Endothelial cell of umbilical vein (primary cell): ENCODE data around the gene VSX1. TPM values are rescaled to one million over a fixed set of nuclear protein-coding genes. Genes with fewer than 3 reads are reported as not detected.

Experiments
- BruUV-seq: library from RNA; stranded (reverse); fragments of 400-500 nt; replicated peaks from 2 replicates; lab custom pipeline; 2021; lab: Mats Ljungman, UMichigan
- CTCF ChIA-PET: fragments of 300-600, 350-600 bp; sonication (Branson Sonifier 250); formaldehyde crosslinking; loops from one replicate; lab custom pipeline; 2021; ENCODE audit warnings: antibody characterized with exemption, inconsistent platforms; lab: Charles Lee
- POLR2A ChIA-PET: fragments of 300-600, 350-600 bp; sonication (Branson Sonifier 250); formaldehyde crosslinking; loops from one replicate; lab custom pipeline; 2021; ENCODE audit warnings: antibody characterized with exemption, inconsistent platforms; lab: Charles Lee
- DNase-seq: peaks from one replicate; pipeline ENCODE4 v3.0.0-alpha.2; 2011; ENCODE audit warnings: low read depth, low spot score
- FAIRE-seq: peaks from 2 replicates; lab custom pipeline; 2011; peaks lifted over from hg19 to GRCh38; lab: Jason Lieb, UNC
- H2AFZ ChIP-seq: 2 replicates; pipeline ENCODE4 v1.6.0; 2012; ENCODE audit warnings: low read depth, low read length, control low read depth, inconsistent platforms
- H3K27ac ChIP-seq: 2 replicates; pipeline ENCODE4 v1.5.1; 2011; ENCODE audit warnings: low read depth, mild to moderate bottlenecking, control low read depth, low read length, moderate library complexity; ENCODE audit not compliant: insufficient read depth
- H3K27me3 ChIP-seq, 2 experiments: 2 replicates each; pipeline versions ENCODE4 v1.6.0 to v1.6.1; 2011; ENCODE audit warnings: low read length in 2 of 2, mixed read lengths in 1 of 2; ENCODE audit not compliant: control insufficient read depth in 2 of 2, insufficient read depth in 2 of 2
- H3K36me3 ChIP-seq, 2 experiments: 2 replicates in 1 of 2; 3 replicates in 1 of 2; pipeline ENCODE4 v1.5.1; 2011; ENCODE audit warnings: low read length in 2 of 2, mild to moderate bottlenecking in 1 of 2, moderate library complexity in 1 of 2; ENCODE audit not compliant: control insufficient read depth in 2 of 2, insufficient read depth in 2 of 2; ENCODE audit errors: extremely low read depth in 1 of 2
- H3K4me1 ChIP-seq: 3 replicates; pipeline ENCODE4 v1.5.1; 2011; ENCODE audit warnings: mild to moderate bottlenecking, low read length; ENCODE audit not compliant: control insufficient read depth, insufficient read depth; ENCODE audit errors: extremely low read depth
- H3K4me2 ChIP-seq: 2 replicates; pipeline ENCODE4 v1.6.1; 2011; ENCODE audit warnings: low read length, control low read depth, mixed read lengths; ENCODE audit not compliant: insufficient read depth
- H3K4me3 ChIP-seq, 3 experiments: fragments of 200-600 bp in 1 of 3; sonication (generic), shearing (Covaris generic) in 1 of 3; replicated peaks in 1 of 3; 2 replicates each; pipeline ENCODE4 v1.5.1; 2011 to 2016; ENCODE audit warnings: control low read depth in 3 of 3, low read length in 3 of 3, mild to moderate bottlenecking in 2 of 3, inconsistent platforms in 1 of 3, low read depth in 1 of 3, moderate library complexity in 1 of 3; ENCODE audit not compliant: insufficient read depth in 1 of 3
- H3K79me2 ChIP-seq: 2 replicates; pipeline ENCODE4 v1.6.0; 2012; ENCODE audit warnings: low read length, inconsistent platforms; ENCODE audit not compliant: control insufficient read depth, insufficient read depth
- H3K9ac ChIP-seq: replicated peaks from 2 replicates; pipeline ENCODE3; 2011; ENCODE audit warnings: low read length, control low read depth; ENCODE audit not compliant: insufficient read depth; ENCODE audit errors: extremely low read depth
- H3K9me1 ChIP-seq: replicated peaks from 3 replicates; pipeline ENCODE4 v1.6.0; 2011; ENCODE audit warnings: mild to moderate bottlenecking, low read length; ENCODE audit not compliant: control insufficient read depth, insufficient read depth; ENCODE audit errors: extremely low read depth
- H3K9me3 ChIP-seq: replicated peaks from 2 replicates; pipeline ENCODE4 v1.5.1; 2012; ENCODE audit warnings: low read length, inconsistent platforms; ENCODE audit not compliant: control insufficient read depth, insufficient read depth
- H4K20me1 ChIP-seq: replicated peaks from 2 replicates; pipeline ENCODE3; 2011; ENCODE audit warnings: mild to moderate bottlenecking, low read length; ENCODE audit not compliant: control insufficient read depth, insufficient read depth; ENCODE audit errors: extremely low read depth
- EZH2 ChIP-seq: IDR thresholded peaks from 2 replicates; pipeline ENCODE4 v1.6.1; 2012; ENCODE audit warnings: borderline replicate concordance, low read depth, mild to moderate bottlenecking, moderate library complexity, low read length, inconsistent platforms; ENCODE audit not compliant: severe bottlenecking
- FOS ChIP-seq: IDR thresholded peaks from 2 replicates; pipeline ENCODE4 v1.6.1; 2011; ENCODE audit warnings: mild to moderate bottlenecking, low read length, moderate library complexity, borderline replicate concordance; ENCODE audit not compliant: insufficient read depth
- GATA2 ChIP-seq: IDR thresholded peaks from 2 replicates; pipeline ENCODE4 v1.7.0; 2011; ENCODE audit warnings: low read depth, mild to moderate bottlenecking, moderate library complexity, mixed read lengths, low read length; ENCODE audit not compliant: insufficient read length, insufficient read depth
- JUN ChIP-seq: IDR thresholded peaks from 2 replicates; pipeline ENCODE4 v1.6.1; 2011; ENCODE audit warnings: borderline replicate concordance, low read depth; ENCODE audit not compliant: insufficient read length, insufficient read depth
- MYC ChIP-seq: IDR thresholded peaks from one replicate; pipeline ENCODE4 v1.6.1; 2011; ENCODE audit warnings: mild to moderate bottlenecking, low read depth, low read length
- POLR2A ChIP-seq: IDR thresholded peaks from 2 replicates; pipeline ENCODE4 v1.6.1; 2012; ENCODE audit warnings: low read depth, mild to moderate bottlenecking, control low read depth, low read length
- POLR2AphosphoS5 ChIP-seq: IDR thresholded peaks from 2 replicates; pipeline ENCODE4 v1.6.1; 2012; ENCODE audit warnings: low read depth, mild to moderate bottlenecking, control low read depth, low read length, moderate library complexity; ENCODE audit not compliant: insufficient read depth
- dilution Hi-C: fragments of 300-500 bp; cut with MboI; formaldehyde crosslinking; loops from one replicate; pipeline ENCODE4 v1.15.0; 2019; ENCODE audit warnings: low sequenced_read_pairs; ENCODE audit not compliant: extremely low pct_ligation_motif_present
- intact Hi-C: fragments of 100-400 bp; cut with micrococcal nuclease; formaldehyde crosslinking; loops from one replicate; pipeline ENCODE4 v1.10.0; 2022
- polyA plus RNA-seq, 4 experiments: library from polyadenylated mRNA; depleted of rRNA in 3 of 4; stranded (reverse) in 3 of 4; unstranded in 1 of 4; fragments of >200 nt; gene quantifications; 2 replicates each; pipeline versions ENCODE4 v1.2.1 to v1.2.3, GENCODE V29; 2011 to 2012; ENCODE audit warnings: missing spikeins in 1 of 4
- total RNA-seq: library from RNA; stranded (reverse); gene quantifications from 2 replicates; pipeline ENCODE4 v1.2.3, GENCODE V29; 2021
- TF ChIP-seq, protein P1 (sequence below): IDR thresholded peaks from 2 replicates; pipeline ENCODE4 v1.6.1; 2011; ENCODE audit not compliant: insufficient read depth, insufficient read length
- TF ChIP-seq, protein P2 (sequence below), 2 donors: IDR thresholded peaks; 1 replicate in 1 of 2; 2 replicates in 1 of 2; pipeline ENCODE4 v1.5.1; 2011; ENCODE audit warnings: low read length in 2 of 2, mild to moderate bottlenecking in 2 of 2, moderate library complexity in 2 of 2, control low read depth in 1 of 2, inconsistent platforms in 1 of 2, low read depth in 1 of 2; ENCODE audit not compliant: insufficient read depth in 1 of 2; ENCODE audit errors: extremely low read depth in 1 of 2

Gene VSX1
- total and polyA plus RNA-seq, 2 donors (not counting 3 experiments of a cell fraction or from before 2014, with no cell fraction given), result not detected

DNA sequence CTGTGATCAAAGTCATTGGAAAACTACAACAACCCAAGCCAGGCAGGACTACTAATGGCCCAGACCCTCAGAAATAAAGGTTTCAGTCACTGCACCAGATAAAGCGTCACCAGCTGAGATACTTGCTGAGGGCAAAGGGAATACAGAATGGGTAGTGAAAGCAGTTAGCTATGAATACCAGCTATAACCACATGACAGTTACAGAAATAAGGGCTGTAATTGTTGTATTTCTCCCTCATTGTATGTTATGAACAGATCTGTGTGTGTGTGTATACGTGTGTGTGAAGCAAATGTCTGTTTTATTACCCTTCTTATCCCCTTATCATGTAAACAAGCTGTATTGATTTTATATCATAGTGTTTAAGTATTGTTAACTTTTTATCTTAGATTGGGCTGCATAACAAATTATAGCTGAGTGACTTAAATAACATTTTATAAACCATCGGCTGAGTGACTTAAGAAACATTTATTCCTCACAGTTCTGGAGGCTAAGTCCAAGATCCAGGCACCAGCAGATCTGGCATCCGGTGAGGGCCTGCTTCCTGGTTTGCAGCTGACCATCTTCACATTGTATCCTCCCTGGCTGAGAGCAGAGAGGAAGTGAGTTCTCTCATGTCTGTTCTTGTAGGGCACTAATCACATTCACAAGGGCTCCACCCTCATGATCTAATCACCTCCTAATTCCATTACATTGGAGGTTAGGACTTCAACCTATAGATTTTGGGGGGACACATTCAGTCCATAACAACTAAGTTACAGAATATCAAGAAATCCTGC, 46.0 kb upstream of the VSX1 start:
- FAIRE-seq (no peak), DNase-seq (no peak)
- no peaks in the 10 kb centered on the region for H4K20me1 ChIP-seq
- BruUV-seq, result no TSS peak
- H3K4me1 ChIP-seq, result no peaks in the 10 kb centered on the region
- intact Hi-C loops, result no loop called here
- dilution Hi-C loops, result no loop called here
- H3K9me1 ChIP-seq, result no peaks in the 10 kb centered on the region
- CTCF ChIA-PET, result interaction anchor here (0.8 kb wide), 1 partner anchor 12 kb away, joined by 4 read pairs; no protein-coding TSS in a partner anchor
- no peak overlapping the region for H3K9ac ChIP-seq
- no peak overlapping the region for H3K4me3 ChIP-seq
- POLR2A ChIA-PET, result no interaction called here
- H3K36me3 ChIP-seq, result no peaks in the 10 kb centered on the region
- H3K27me3 ChIP-seq, result no peaks in the 10 kb centered on the region
- H3K4me2 ChIP-seq, result no peak overlapping the region
- H3K79me2 ChIP-seq, result no peaks in the 10 kb centered on the region
- no peak for TF ChIP-seq POLR2A
- no peak for TF ChIP-seq POLR2AphosphoS5
- TF ChIP-seq, protein P1, sequence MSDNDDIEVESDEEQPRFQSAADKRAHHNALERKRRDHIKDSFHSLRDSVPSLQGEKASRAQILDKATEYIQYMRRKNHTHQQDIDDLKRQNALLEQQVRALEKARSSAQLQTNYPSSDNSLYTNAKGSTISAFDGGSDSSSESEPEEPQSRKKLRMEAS, result no peak
- TF ChIP-seq GATA2, result no peak
- no peak for TF ChIP-seq JUN
- TF ChIP-seq EZH2, result no peak
- TF ChIP-seq FOS, result no peak
- no peak for TF ChIP-seq MYC
- TF ChIP-seq, protein P2, sequence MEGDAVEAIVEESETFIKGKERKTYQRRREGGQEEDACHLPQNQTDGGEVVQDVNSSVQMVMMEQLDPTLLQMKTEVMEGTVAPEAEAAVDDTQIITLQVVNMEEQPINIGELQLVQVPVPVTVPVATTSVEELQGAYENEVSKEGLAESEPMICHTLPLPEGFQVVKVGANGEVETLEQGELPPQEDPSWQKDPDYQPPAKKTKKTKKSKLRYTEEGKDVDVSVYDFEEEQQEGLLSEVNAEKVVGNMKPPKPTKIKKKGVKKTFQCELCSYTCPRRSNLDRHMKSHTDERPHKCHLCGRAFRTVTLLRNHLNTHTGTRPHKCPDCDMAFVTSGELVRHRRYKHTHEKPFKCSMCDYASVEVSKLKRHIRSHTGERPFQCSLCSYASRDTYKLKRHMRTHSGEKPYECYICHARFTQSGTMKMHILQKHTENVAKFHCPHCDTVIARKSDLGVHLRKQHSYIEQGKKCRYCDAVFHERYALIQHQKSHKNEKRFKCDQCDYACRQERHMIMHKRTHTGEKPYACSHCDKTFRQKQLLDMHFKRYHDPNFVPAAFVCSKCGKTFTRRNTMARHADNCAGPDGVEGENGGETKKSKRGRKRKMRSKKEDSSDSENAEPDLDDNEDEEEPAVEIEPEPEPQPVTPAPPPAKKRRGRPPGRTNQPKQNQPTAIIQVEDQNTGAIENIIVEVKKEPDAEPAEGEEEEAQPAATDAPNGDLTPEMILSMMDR (IDR thresholded peaks at IDR 0.05; ENCODE audit: extremely low read depth in 1 of 2, insufficient read depth in 1 of 2, low read depth in 1 of 2, low read length in 2 of 2), result no peak
- H3K27ac ChIP-seq, result no peak overlapping the region
- no peak overlapping the region for H2AFZ ChIP-seq
- no peaks in the 10 kb centered on the region for H3K9me3 ChIP-seq
